Upper lobe of left lung (tissue), 6 donors: Measurements from ENCODE around the gene SLC30A1. TPM values are rescaled to one million over a fixed set of nuclear protein-coding genes. Genes with fewer than 3 reads are reported as not detected.

Experiments used
- ATAC-seq, 2 donors: fragments of 200-7000 bp; cut with Tn5 transposase; one replicate each; pipeline ENCODE4 v1.9.1; 2022; ENCODE audit warnings: mild to moderate bottlenecking in 2 of 2, moderate library complexity in 2 of 2; ENCODE audit not compliant: low FRiP score in 2 of 2
- DNase-seq, 2 donors: peaks; one replicate each; pipeline ENCODE4 v3.0.0-alpha.2; 2019 to 2020
- H3K27ac ChIP-seq, 4 donors: fragments of 200-600 bp; sonication (generic); one replicate each; pipeline ENCODE4 v1.5.1; 2016 to 2019
- H3K27me3 ChIP-seq, 4 donors: fragments of 200-600 bp; sonication (generic); one replicate each; pipeline ENCODE4 v1.5.1; 2017 to 2019
- H3K36me3 ChIP-seq, 4 donors: fragments of 200-600 bp; sonication (generic); one replicate each; pipeline ENCODE4 v1.5.1; 2016 to 2019
- H3K4me1 ChIP-seq, 4 donors: fragments of 200-600 bp; sonication (generic); one replicate each; pipeline ENCODE4 v1.5.1; 2018 to 2019
- H3K4me3 ChIP-seq, 4 donors: fragments of 200-600 bp; sonication (generic); one replicate each; pipeline ENCODE4 v1.5.1; 2017 to 2019; ENCODE audit warnings: mild to moderate bottlenecking in 2 of 4, moderate library complexity in 1 of 4
- H3K9me3 ChIP-seq, 4 donors: fragments of 200-600 bp; sonication (generic); one replicate each; pipeline ENCODE4 v1.5.1; 2018 to 2019
- CTCF ChIP-seq, 6 experiments: fragments of 450-650 bp in 4 of 6; fragments of 200-600 bp in 2 of 6; sonication (generic) in 2 of 6; IDR thresholded peaks; one replicate each; pipeline ENCODE4 v1.5.1; 2016 to 2019; ENCODE audit warnings: antibody characterized with exemption in 6 of 6
- EP300 ChIP-seq, 4 donors: sonication (generic); formaldehyde crosslinking; IDR thresholded peaks; one replicate each; pipeline ENCODE4 v1.5.1; 2017; ENCODE audit warnings: antibody characterized with exemption in 4 of 4, control low read depth in 2 of 4
- POLR2A ChIP-seq, 4 donors: fragments of 450-650 bp; IDR thresholded peaks; one replicate each; pipeline ENCODE4 v1.5.1; 2016 to 2017; ENCODE audit warnings: antibody characterized with exemption in 4 of 4, mild to moderate bottlenecking in 2 of 4
- POLR2AphosphoS5 ChIP-seq, 2 donors: sonication (generic); formaldehyde crosslinking; IDR thresholded peaks; one replicate each; pipeline ENCODE4 v1.5.1; 2017; ENCODE audit warnings: antibody characterized with exemption in 2 of 2
- WGBS, 2 donors: methylation state at CpG; one replicate each; pipeline ENCODE4 v1.1.5; 2017 to 2018; 5-methylcytosine and 5-hydroxymethylcytosine counted together
- total RNA-seq, 6 donors: library from RNA; depleted of rRNA in 4 of 6; stranded (reverse); fragments of >200 nt in 4 of 6; gene quantifications; one replicate each; pipeline versions ENCODE4 v1.1.0 to v1.2.1, GENCODE V29; 2016 to 2021
- donor health status: DM: no; HTN: no; CAD: no; lungs with moderate emphysema.
- donor health status: DM: no; HTN: yes; CAD: no; lungs with severe emphysema.

SLC30A1 gene
- total RNA-seq, 6 donors from 2014 or later: 3.1 to 19.2 (median 13.2) TPM

- ATAC-seq: no peak
- 69 to 81% methylated on average over 7 to 9 of the region's 9 CpGs for WGBS, 2 donors
- Histone ChIP-seq H3K27ac (no peak overlapping the region), H3K27me3 (no peaks in the 10 kb centered on the region), H3K4me1 (no peaks in the 10 kb centered on the region), H3K4me3 (no peak overlapping the region), H3K9me3 (no peaks in the 10 kb centered on the region), H3K36me3 (no peaks in the 10 kb centered on the region)
- no peak for TF ChIP-seq EP300 (IDR thresholded peaks at IDR 0.05)
- no peak for TF ChIP-seq POLR2A (IDR thresholded peaks at IDR 0.05)
- TF ChIP-seq POLR2AphosphoS5 (IDR thresholded peaks at IDR 0.05): no peak
- TF ChIP-seq CTCF (IDR thresholded peaks at IDR 0.05): no peak
- no peak for DNase-seq
These were observed 42.7 kb upstream of the SLC30A1 start for GRCh38 chr1:211621447-211622198.

GRCh38 chr1:211620097-211620496, 41.1 kb upstream of the SLC30A1 start:
- Histone ChIP-seq H3K27me3 (no peaks in the 10 kb centered on the region), H3K9me3 (no peaks in the 10 kb centered on the region), H3K27ac (no peak overlapping the region), H3K36me3 (no peaks in the 10 kb centered on the region), H3K4me3 (no peak overlapping the region), H3K4me1 (no peaks in the 10 kb centered on the region)
- 91 to 93% methylated on average over 5 of the region's 5 CpGs for WGBS, 2 donors
- ATAC-seq: peak in 1 of 2 donors; percentile 11
- DNase-seq: no peak
- TF ChIP-seq CTCF (IDR thresholded peaks at IDR 0.05) (no peak), POLR2AphosphoS5 (IDR thresholded peaks at IDR 0.05) (no peak), POLR2A (IDR thresholded peaks at IDR 0.05) (no peak)

- TF ChIP-seq POLR2AphosphoS5 (IDR thresholded peaks at IDR 0.05) (no peak), POLR2A (IDR thresholded peaks at IDR 0.05) (no peak), EP300 (IDR thresholded peaks at IDR 0.05) (no peak), CTCF (IDR thresholded peaks at IDR 0.05) (no peak)
- no peak overlapping the region for H3K4me3 ChIP-seq
- ATAC-seq (no peak), DNase-seq (no peak)
- H3K27ac ChIP-seq: no peak overlapping the region
- H3K36me3 ChIP-seq: no peaks in the 10 kb centered on the region
- H3K4me1 ChIP-seq: no peaks in the 10 kb centered on the region
- H3K27me3 ChIP-seq: no peaks in the 10 kb centered on the region
- WGBS, 2 donors: 84 to 97% methylated on average over 3 to 8 of the region's 8 CpGs
- H3K9me3 ChIP-seq: no peaks in the 10 kb centered on the region
These were observed 40.4 kb upstream of the SLC30A1 start for GRCh38 chr1:211619033-211619996.

- ATAC-seq (no peak), DNase-seq (no peak)
- Histone ChIP-seq H3K4me3 (no peak overlapping the region), H3K27me3 (no peaks in the 10 kb centered on the region), H3K36me3 (no peaks in the 10 kb centered on the region), H3K27ac (peak overlapping the region in 1 of 4 donors; percentile 30), H3K4me1 (peaks cover 0 to 5% (median 1%) of the 10 kb centered on the region in 4 donors), H3K9me3 (no peaks in the 10 kb centered on the region)
- TF ChIP-seq CTCF (IDR thresholded peaks at IDR 0.05): no peak
- TF ChIP-seq POLR2A (IDR thresholded peaks at IDR 0.05): no peak
- 80 to 90% methylated on average over 5 of the region's 5 CpGs for WGBS, 2 donors
These were observed 38.0 kb upstream of the SLC30A1 start for GRCh38 chr1:211616965-211617297.
